Activated T-helper 2 cell treated with anti-CD3 and anti-CD28 coated beads, Interferon-gamma antibody, Interleukin-2, Interleukin-4, amounts not matched to agents 10 μg/mL and 5 μg/mL and 100 μg/mL, durations not matched to agents 14 hours and 24 hours and 36 hours (primary cell): ENCODE results near the gene VPS11. TPM values are rescaled to one million over a fixed set of nuclear protein-coding genes. Genes with fewer than 3 reads are reported as not detected.

Experiments
- DNase-seq: peaks from one replicate; pipeline ENCODE4 v3.0.0; 2021; ENCODE audit warnings: low spot score
- H3K27ac Mint-ChIP-seq: one replicate; pipeline ENCODE4 v1.8.0; 2021; ENCODE audit warnings: mixed read lengths
- H3K27me3 Mint-ChIP-seq: one replicate; pipeline ENCODE4 v1.8.0; 2021; ENCODE audit warnings: low read depth, mixed read lengths
- H3K36me3 Mint-ChIP-seq: one replicate; pipeline ENCODE4 v1.8.0; 2021; ENCODE audit warnings: low read depth, mixed read lengths
- H3K4me1 Mint-ChIP-seq: one replicate; pipeline ENCODE4 v1.8.0; 2021; ENCODE audit warnings: low read depth, mixed read lengths
- H3K4me3 Mint-ChIP-seq: one replicate; pipeline ENCODE4 v1.8.0; 2021; ENCODE audit warnings: low read depth, mild to moderate bottlenecking, moderate library complexity, mixed read lengths
- H3K9me3 Mint-ChIP-seq: one replicate; pipeline ENCODE4 v1.8.0; 2021; ENCODE audit warnings: mixed read lengths
- intact Hi-C: fragments of 100-400 bp; cut with micrococcal nuclease; formaldehyde crosslinking; loops from one replicate; pipeline ENCODE4 v1.15.1; 2023
- total RNA-seq: library from RNA; stranded (reverse); gene quantifications from 2 replicates; pipeline ENCODE4 v1.2.3, GENCODE V29; 2022

Gene VPS11
- total RNA-seq, 1 donor from 2014 or later = 25.8 TPM

DNA sequence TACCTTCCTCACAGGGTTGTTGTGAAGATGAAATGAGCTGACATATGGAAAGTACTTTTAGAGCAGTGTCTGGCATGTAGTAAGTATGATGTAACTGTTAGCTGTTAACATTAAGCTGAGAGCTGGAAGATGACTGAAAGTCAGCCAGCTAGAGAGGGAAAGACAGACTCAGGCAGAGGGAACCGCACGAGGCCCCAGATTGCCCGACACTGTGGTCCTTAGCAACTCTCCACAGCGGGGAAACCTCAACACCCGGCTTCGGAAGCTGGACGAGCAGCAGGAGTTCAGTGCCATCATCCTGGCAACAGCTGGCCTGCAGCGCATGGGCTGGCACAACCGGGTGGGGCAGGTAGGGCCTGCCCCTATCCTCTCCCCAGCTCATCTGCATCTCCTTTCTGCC, 23.6 kb downstream of the VPS11 start:
- peaks cover 43% of the 10 kb centered on the region for H3K36me3 Mint-ChIP-seq
- H3K4me3 Mint-ChIP-seq = no peak overlapping the region
- peaks cover 47% of the 10 kb centered on the region for H3K4me1 Mint-ChIP-seq
- H3K27ac Mint-ChIP-seq = no peak overlapping the region
- peaks cover 2% of the 10 kb centered on the region for H3K27me3 Mint-ChIP-seq
- intact Hi-C loops = no loop called here
- H3K9me3 Mint-ChIP-seq = no peaks in the 10 kb centered on the region
- no peak for DNase-seq

DNA sequence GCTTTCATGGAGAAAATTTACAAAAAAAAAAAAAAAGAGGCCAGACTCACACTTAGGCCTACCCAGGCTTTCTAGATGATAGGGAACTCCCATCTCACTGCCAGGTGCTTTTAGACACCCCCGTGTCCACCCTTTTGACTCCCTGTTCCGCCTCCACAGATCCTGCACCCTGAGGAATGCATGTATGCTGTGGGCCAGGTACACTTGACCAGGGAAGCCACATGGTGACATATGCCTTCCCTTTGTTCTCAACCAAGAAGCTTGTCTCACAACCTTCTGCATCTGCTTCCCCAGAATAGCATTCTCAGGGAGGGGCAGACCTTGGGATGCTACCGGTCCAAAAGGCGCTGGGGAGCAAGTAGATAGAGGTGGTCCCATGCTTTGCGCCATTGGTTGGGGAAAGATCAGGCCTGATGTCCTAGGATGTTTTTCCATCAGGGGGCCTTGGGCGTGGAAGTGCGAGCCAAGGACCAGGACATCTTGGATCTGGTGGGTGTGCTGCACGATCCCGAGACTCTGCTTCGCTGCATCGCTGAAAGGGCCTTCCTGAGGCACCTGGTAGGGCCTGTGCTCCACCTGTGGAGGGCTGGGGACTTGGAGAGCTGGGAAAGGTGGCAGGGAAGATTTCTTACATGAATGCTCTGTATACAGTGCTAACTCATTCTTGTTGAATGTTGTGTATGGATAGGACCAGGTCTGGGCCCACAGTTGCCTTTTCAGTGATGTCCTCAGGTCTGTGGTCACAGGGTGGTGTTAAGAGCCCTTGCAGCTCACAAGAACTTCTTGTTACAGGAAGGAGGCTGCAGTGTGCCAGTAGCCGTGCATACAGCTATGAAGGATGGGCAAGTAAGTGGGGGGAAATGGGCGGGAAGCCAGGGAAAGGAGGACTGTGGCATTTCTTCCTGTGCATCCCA, 24.6 kb downstream of the VPS11 start:
- Mint-ChIP-seq H3K27me3 (peaks cover 2% of the 10 kb centered on the region), H3K9me3 (no peaks in the 10 kb centered on the region), H3K27ac (peak overlapping the region; percentile 51), H3K4me3 (peak overlapping the region; percentile 92), H3K4me1 (peaks cover 50% of the 10 kb centered on the region), H3K36me3 (peaks cover 53% of the 10 kb centered on the region)
- DNase-seq = no peak
- intact Hi-C loops = no loop called here

DNA sequence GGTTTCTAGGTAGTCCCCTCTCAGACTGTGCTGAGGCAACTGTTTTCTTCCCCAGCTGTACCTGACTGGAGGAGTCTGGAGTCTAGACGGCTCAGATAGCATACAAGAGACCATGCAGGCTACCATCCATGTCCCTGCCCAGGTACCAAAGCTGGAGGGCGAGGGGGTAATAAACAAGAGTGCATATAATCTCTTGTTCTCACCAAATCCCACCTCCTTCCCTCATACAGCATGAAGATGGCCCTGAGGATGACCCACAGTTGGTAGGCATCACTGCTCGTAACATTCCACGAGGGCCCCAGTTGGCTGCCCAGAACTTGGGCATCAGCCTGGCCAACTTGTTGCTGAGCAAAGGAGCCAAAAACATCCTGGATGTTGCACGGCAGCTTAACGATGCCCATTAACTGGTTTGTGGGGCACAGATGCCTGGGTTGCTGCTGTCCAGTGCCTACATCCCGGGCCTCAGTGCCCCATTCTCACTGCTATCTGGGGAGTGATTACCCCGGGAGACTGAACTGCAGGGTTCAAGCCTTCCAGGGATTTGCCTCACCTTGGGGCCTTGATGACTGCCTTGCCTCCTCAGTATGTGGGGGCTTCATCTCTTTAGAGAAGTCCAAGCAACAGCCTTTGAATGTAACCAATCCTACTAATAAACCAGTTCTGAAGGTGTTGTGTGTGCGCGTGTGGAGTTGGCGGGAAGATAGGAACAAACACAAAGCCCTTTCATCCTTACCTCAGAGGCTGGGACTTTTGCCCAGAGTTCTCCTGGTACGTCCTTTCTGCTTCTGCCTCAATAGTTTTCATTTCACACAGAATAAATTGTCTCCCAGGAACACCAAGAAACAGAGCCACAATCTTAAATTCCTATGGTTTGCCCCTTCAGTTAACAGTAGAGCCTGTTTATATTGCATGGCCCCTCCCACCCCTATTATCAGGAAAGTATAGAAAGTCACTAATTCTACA, 25.5 kb downstream of the VPS11 start:
- Mint-ChIP-seq H3K9me3 (no peaks in the 10 kb centered on the region), H3K4me1 (peaks cover 41% of the 10 kb centered on the region), H3K36me3 (peaks cover 62% of the 10 kb centered on the region), H3K27ac (peak overlapping the region; percentile 75), H3K4me3 (peak overlapping the region; percentile 92), H3K27me3 (peaks cover 2% of the 10 kb centered on the region)
- intact Hi-C loops = no loop called here
- no peak for DNase-seq

DNA sequence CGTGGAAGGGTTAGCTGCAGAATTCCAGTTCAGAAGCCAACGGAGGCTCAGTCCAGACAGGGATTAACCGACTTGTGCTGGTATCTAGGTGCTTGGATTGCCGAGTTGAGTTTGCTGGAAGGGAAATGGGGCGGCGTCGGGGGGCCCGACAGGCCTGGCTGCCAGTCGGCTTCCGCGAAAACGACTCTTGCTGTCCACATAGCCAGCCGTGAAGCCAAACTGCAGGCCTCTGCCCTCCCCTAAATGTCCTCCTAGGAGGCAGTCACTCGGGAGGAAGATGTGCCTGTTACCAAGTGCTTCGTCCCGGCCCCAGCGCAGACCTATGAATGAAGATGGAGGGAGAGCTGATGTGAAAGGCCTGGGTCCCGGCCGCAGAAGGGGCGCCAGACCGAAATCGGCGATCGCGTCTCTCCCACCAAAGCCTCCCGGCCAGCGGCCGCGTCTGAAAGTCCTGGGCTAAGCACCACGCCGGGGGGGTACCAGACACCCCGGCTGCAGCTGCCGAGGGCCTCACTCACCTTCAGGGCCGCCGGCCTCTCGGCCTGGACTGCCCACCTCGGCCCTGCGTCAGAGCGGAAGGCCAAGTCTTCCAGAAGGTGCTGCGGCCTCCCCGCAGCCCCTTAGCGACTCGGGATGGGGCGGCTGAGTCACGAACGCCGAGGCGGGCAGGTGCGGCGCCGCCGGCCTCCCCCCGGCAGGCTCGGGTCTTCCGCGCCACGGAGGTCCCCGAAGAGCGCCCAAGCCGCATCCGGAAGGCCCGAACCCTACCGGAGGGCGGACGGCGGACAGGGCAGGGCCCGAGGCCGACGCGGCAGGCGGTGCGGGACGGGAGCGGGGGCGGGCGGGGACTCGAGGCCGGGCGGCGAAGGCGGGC, 26.6 kb downstream of the VPS11 start:
- intact Hi-C loops = loop anchor here (1.0 to 2.0 kb wide), 6 partner anchors 8 to 113 kb away; partner anchors contain the start of genes CBL, HINFP, RPS25 and SLC37A4
- Mint-ChIP-seq H3K27me3 (peaks cover 2% of the 10 kb centered on the region), H3K4me3 (peak overlapping the region; percentile 92), H3K36me3 (peaks cover 73% of the 10 kb centered on the region), H3K4me1 (peaks cover 45% of the 10 kb centered on the region), H3K27ac (peak overlapping the region; percentile 89), H3K9me3 (no peaks in the 10 kb centered on the region)
- no peak for DNase-seq

DNA sequence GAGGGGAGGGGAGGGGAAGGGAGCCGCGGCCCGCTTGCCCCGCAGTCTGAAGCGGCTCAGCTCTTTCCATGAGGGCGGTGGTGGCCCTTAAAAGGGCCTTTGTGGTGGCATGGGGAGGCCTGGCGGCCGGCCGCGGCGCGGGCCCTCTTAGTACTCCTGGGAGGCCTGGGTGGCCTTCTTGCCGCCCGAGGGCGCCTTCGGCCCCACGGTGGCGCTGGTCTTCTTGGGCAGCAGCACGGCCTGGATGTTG, 27.1 kb downstream of the VPS11 start:
- DNase-seq = no peak
- Mint-ChIP-seq H3K27me3 (peaks cover 2% of the 10 kb centered on the region), H3K4me3 (peak overlapping the region; percentile 89), H3K4me1 (peaks cover 45% of the 10 kb centered on the region), H3K9me3 (no peaks in the 10 kb centered on the region), H3K36me3 (peaks cover 74% of the 10 kb centered on the region), H3K27ac (peak overlapping the region; percentile 89)
- intact Hi-C loops = loop anchor here (1.0 to 2.0 kb wide), 9 partner anchors 8 to 112 kb away; partner anchors contain the start of genes C2CD2L, CBL, HINFP and HYOU1

DNA sequence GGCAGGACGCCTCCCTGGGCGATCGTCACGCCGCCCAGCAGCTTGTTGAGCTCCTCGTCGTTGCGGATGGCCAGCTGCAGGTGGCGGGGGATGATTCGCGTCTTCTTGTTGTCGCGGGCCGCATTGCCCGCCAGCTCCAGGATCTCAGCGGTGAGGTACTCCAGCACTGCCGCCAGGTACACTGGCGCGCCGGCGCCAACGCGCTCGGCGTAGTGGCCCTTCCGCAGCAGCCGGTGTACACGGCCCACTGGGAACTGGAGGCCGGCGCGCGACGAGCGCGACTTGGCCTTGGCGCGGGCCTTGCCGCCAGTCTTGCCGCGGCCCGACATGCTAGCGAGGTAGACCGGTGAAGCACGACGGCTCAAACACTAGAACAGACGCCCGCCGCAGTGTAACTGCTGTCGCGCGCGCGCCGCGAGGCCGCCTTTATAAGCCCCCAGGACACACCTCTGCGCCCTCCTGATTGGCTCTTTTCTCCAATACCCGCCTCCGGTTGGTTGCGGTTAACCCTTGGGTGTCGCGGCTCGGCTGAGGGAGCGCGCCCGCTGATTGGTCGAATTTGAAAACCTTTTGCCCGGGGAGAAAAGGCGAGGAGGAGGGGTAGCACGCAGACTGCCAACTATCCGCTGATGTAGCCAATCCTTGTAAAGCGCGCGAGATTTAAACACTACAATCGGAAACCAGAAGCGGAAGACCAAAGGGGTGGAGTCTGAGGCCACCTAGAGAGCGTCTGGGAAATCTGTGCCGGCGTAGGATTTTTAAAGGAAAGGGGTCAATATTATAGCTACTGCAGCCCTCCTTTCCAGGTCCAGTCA, 27.7 kb downstream of the VPS11 start:
- no peaks in the 10 kb centered on the region for H3K9me3 Mint-ChIP-seq
- H3K27me3 Mint-ChIP-seq = peaks cover 2% of the 10 kb centered on the region
- H3K36me3 Mint-ChIP-seq = peaks cover 79% of the 10 kb centered on the region
- H3K4me3 Mint-ChIP-seq = peak overlapping the region; percentile 89
- intact Hi-C loops = loop anchor here (1.0 to 2.0 kb wide), 8 partner anchors 10 to 112 kb away; partner anchors contain the start of genes C2CD2L, CBL, HINFP and HYOU1
- H3K27ac Mint-ChIP-seq = peak overlapping the region; percentile 89
- peaks cover 50% of the 10 kb centered on the region for H3K4me1 Mint-ChIP-seq
- DNase-seq = peak; percentile 99

DNA sequence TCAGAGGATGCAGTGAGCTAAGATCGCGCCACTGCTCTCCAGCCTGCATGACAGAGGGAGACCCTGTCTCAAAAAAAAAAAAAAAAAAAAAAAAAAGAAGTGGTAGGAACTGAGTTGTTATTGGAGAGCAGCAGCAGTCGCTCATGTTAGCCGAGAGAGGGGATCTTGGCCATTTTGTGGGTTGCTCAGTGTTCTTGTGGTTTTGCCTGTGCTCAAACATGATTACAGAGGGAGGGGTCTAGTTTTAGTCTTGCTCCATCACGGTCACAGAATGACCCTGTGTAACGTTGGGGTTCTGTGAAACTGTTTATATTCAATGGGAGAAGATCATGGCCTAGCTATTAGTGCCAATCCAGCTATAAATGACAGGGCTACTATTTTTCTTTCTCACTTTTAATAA, 32.1 kb downstream of the VPS11 start:
- H3K27me3 Mint-ChIP-seq = peaks cover 2% of the 10 kb centered on the region
- H3K9me3 Mint-ChIP-seq = no peaks in the 10 kb centered on the region
- H3K36me3 Mint-ChIP-seq = peaks cover 52% of the 10 kb centered on the region
- intact Hi-C loops = loop anchor here (5.0 kb wide), 2 partner anchors 68 to 172 kb away; partner anchors contain the start of genes BCL9L and NLRX1
- H3K27ac Mint-ChIP-seq = no peak overlapping the region
- peaks cover 32% of the 10 kb centered on the region for H3K4me1 Mint-ChIP-seq
- no peak for DNase-seq
- peak overlapping the region; percentile 91 for H3K4me3 Mint-ChIP-seq

DNA sequence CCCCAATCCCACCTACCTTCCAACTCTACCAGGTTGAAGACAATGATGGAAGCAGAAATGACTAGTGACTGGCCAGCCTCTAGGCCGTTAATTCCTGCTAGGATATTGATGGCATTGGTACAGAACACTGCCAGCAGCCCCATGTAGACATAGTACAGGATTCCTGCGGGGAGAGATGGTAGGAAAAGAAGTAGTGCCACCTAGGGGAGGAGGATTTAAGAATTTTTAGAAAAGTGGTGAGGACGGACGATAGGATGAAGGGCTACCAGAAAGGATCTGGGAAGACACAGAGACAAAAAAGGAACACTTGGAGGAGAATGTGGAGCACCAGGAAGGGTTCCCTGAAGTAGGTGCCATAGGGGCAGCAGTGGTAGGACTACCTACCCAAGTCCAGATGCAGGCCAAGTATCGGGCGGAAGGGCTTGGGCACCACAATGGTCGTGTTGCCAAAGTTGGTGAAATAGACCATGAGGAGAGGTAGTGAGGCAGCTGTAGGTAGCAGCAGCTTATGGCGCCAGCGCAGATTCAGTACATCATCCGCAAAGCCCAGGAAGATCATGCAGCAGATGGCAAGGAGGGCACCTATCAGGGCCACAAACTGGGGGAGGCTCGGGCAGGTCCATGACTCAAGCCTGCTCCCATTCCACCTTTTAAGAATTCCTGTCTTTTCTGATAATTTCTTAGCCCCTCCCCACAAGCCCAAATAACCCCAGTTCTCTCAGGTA, 32.8 kb downstream of the VPS11 start:
- peaks cover 46% of the 10 kb centered on the region for H3K36me3 Mint-ChIP-seq
- H3K9me3 Mint-ChIP-seq = no peaks in the 10 kb centered on the region
- peak overlapping the region; percentile 91 for H3K4me3 Mint-ChIP-seq
- H3K27ac Mint-ChIP-seq = peak overlapping the region; percentile 98
- H3K4me1 Mint-ChIP-seq = peaks cover 34% of the 10 kb centered on the region
- no peak for DNase-seq
- intact Hi-C loops = loop anchor here (5.0 kb wide), 2 partner anchors 67 to 173 kb away; partner anchors contain the start of genes BCL9L and NLRX1
- H3K27me3 Mint-ChIP-seq = peaks cover 1% of the 10 kb centered on the region

DNA sequence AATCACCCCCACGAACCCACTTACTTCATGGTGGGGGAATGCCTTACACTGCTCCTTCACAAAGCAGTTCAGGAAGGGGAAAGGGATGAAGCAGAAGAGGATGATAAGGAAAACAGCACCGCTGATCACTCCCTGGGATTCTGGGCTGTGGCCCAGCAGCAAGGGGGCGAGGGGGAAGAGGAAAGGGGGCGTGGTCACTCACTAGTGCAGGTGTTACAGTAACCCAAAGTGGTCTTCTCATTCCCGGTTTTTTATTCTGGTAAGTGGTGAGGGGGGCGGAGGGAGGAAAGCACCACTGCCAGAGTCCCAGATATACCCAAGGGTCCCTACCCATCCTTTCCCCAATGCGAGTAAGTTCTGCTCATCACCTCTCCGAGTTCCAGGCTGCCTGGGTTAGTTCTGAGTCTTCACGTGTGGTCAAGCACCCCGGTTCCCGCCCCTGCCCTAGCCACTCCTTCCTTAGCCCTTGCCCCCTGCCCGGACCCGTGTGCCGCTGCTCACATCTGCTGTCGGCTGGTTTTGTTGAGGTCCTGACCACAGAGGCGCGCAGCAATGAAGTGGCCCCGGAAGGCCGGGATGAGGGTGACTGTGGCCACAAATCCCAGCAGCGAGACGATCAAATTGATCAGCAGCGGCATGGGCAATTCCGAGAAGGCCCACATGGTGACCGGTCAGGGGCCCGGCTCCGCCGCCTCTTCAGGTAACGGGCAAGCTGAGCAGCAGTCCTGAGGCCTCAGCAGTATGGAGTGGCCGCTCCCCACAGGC, 33.6 kb downstream of the VPS11 start:
- peak overlapping the region; percentile 91 for H3K4me3 Mint-ChIP-seq
- DNase-seq = no peak
- H3K27ac Mint-ChIP-seq = peak overlapping the region; percentile 98
- H3K4me1 Mint-ChIP-seq = peaks cover 30% of the 10 kb centered on the region
- intact Hi-C loops = loop anchor here (1.0 to 5.0 kb wide), 3 partner anchors 34 to 174 kb away; partner anchors contain the start of genes BCL9L, NLRX1 and VPS11
- peaks cover 40% of the 10 kb centered on the region for H3K36me3 Mint-ChIP-seq
- H3K27me3 Mint-ChIP-seq = no peaks in the 10 kb centered on the region
- no peaks in the 10 kb centered on the region for H3K9me3 Mint-ChIP-seq

DNA sequence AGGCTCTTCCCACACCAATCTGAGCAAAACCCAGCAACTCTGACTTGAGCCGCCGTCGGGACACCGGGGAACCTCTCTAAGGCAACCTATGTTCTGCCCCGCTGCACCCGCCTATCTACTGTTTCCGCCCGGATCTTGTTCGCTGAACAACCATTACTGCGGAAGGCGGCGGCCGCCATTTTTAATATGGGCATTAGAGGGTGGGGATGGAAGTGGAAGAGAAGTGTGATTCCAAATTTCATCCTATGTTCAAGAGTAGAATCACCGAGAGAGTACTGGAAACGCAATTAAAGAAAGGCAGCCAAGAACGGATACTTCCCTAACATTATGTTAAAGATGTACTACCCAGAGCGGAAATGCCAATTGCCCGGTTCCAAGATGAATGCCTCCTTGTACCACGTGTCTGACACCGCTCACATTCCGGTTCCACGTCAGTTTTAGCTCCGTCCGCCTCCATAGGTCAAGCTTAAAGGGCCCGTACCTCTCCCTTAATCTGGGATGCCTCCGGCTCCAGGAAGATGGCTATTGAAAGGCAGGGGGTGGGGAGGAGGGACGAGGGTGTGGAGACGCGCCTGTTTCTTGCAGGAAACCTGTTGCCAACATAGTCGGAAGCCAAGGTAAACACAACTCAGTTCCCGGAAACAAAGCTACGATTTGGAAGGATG, 34.3 kb downstream of the VPS11 start, which contains the start of gene DPAGT1:
Gene DPAGT1 (minus strand): TSS at position 95 of the 665 bp plus-strand sequence. CDS start 198 bp downstream, outside the sequence.
- Mint-ChIP-seq H3K27me3 (no peaks in the 10 kb centered on the region), H3K9me3 (no peaks in the 10 kb centered on the region), H3K4me1 (peaks cover 32% of the 10 kb centered on the region), H3K36me3 (peaks cover 33% of the 10 kb centered on the region), H3K27ac (peak within 1 kb of the TSS; percentile 98), H3K4me3 (peak within 1 kb of the TSS; percentile 91)
- intact Hi-C loops = loop anchor here (1.0 to 5.0 kb wide), 6 partner anchors 8 to 232 kb away; partner anchors contain the start of genes BCL9L, NLRX1, RNF26 and VPS11
- peak; percentile 84 for DNase-seq
